K562 (cell line): ENCODE data around the gene SLC39A13. TPM values are rescaled to one million over a fixed set of nuclear protein-coding genes. Genes with fewer than 3 reads are reported as not detected.
A peak's percentile ranks its signal among the peaks of the same experiment; 100 is the strongest.

Experiments used
- ATF3 ChIP-seq, 2 experiments: fragments of 450-650 bp in 1 of 2; sonication (generic) in 1 of 2; formaldehyde crosslinking in 1 of 2; IDR thresholded peaks in 1 of 2; conservative IDR thresholded peaks in 1 of 2; 2 replicates each; pipeline versions ENCODE4 v1.6.1 to v1.8.1; 2016 to 2023; ENCODE audit warnings: mild to moderate bottlenecking in 2 of 2, moderate library complexity in 2 of 2, inconsistent platforms in 1 of 2, missing genetic modification reagents in 1 of 2
- CGGBP1 ChIP-seq: fragments of 250-450 bp; sonication (Bioruptor Pico); IDR thresholded peaks from 2 replicates; pipeline ENCODE4 v1.9.0; 2021; ENCODE audit warnings: mild to moderate bottlenecking
- CREM ChIP-seq: IDR thresholded peaks from 2 replicates; pipeline ENCODE4 v1.6.1; 2014; ENCODE audit warnings: antibody characterized with exemption, low read depth
- CTCFL ChIP-seq: IDR thresholded peaks from 2 replicates; pipeline ENCODE4 v1.6.1; 2011; ENCODE audit warnings: borderline replicate concordance, low read depth, mild to moderate bottlenecking, moderate library complexity, low read length; ENCODE audit not compliant: insufficient read depth, poor library complexity, severe bottlenecking
- DACH1 ChIP-seq: fragments of 450-650 bp; IDR thresholded peaks from 2 replicates; pipeline ENCODE4 v1.6.1; 2018; ENCODE audit not compliant: partially characterized antibody
- EZH2 ChIP-seq: IDR thresholded peaks from 2 replicates; pipeline ENCODE4 v1.6.1; 2012; ENCODE audit warnings: low read depth, mild to moderate bottlenecking, inconsistent platforms, low read length, borderline replicate concordance
- HES1 ChIP-seq: fragments of 450-650 bp; IDR thresholded peaks from 2 replicates; pipeline ENCODE4 v1.6.1; 2016; ENCODE audit warnings: low read depth, mild to moderate bottlenecking, moderate library complexity
- KLF10 ChIP-seq: fragments of 250-450 bp; sonication (Bioruptor Pico); IDR thresholded peaks from 2 replicates; pipeline ENCODE4 v1.6.1; 2021; ENCODE audit warnings: matching md5 sums
- LEF1 ChIP-seq: fragments of 450-650 bp; IDR thresholded peaks from 2 replicates; pipeline ENCODE4 v1.6.1; 2016; ENCODE audit warnings: mild to moderate bottlenecking
- MCM7 ChIP-seq, 2 experiments: fragments of 450-650 bp; IDR thresholded peaks; 2 replicates each; pipeline ENCODE4 v1.6.1; 2016 to 2018
- NFIX ChIP-seq: fragments of 250-450 bp; sonication (Bioruptor Pico); IDR thresholded peaks from 2 replicates; pipeline ENCODE4 v1.4.0; 2020; ENCODE audit warnings: low read depth, mild to moderate bottlenecking, moderate library complexity
- OTX1 ChIP-seq: fragments of 450-650 bp; formaldehyde crosslinking; IDR thresholded peaks from 2 replicates; pipeline ENCODE4 v1.4.0; 2022; ENCODE audit warnings: mild to moderate bottlenecking
- PHF20 ChIP-seq: fragments of 450-650 bp; IDR thresholded peaks from 2 replicates; pipeline ENCODE4 v1.6.1; 2018; ENCODE audit not compliant: partially characterized antibody
- SIRT6 ChIP-seq: IDR thresholded peaks from one replicate; pipeline ENCODE4 v1.6.1; 2012; ENCODE audit warnings: low read depth, mild to moderate bottlenecking, control low read depth, inconsistent platforms, low read length, moderate library complexity
- SMAD3 ChIP-seq: fragments of 450-650 bp; formaldehyde crosslinking; conservative IDR thresholded peaks from 2 replicates; pipeline ENCODE4 v1.4.0; 2020; ENCODE audit warnings: mild to moderate bottlenecking
- ZKSCAN3 ChIP-seq: fragments of 250-450 bp; sonication (Bioruptor Pico); IDR thresholded peaks from 2 replicates; pipeline ENCODE4 v1.4.0; 2020
- ZNF134 ChIP-seq: fragments of 250-450 bp; sonication (Bioruptor Pico); conservative IDR thresholded peaks from 2 replicates; pipeline ENCODE4 v1.4.0; 2020
- ZNF23 ChIP-seq: fragments of 250-450 bp; sonication (Bioruptor Pico); IDR thresholded peaks from 2 replicates; pipeline ENCODE4 v1.4.0; 2020; ENCODE audit warnings: mild to moderate bottlenecking
- ZNF609 ChIP-seq: sonication (generic); formaldehyde crosslinking; IDR thresholded peaks from 2 replicates; pipeline ENCODE4 v1.8.1; 2023; ENCODE audit warnings: missing genetic modification reagents, mild to moderate bottlenecking, borderline replicate concordance
- ZNF778 ChIP-seq: fragments of 450-650 bp; formaldehyde crosslinking; IDR thresholded peaks from 2 replicates; pipeline ENCODE4 v1.4.0; 2020; ENCODE audit warnings: mild to moderate bottlenecking, moderate library complexity
- polyA plus RNA-seq, 8 experiments: library from polyadenylated mRNA; depleted of rRNA in 4 of 8; stranded (reverse) in 5 of 8; unstranded in 3 of 8; fragments of >200 nt; fragmentation: Nextera tagmentation in 2 of 8; fragmentation: Illumina TruSeq in 1 of 8; extraction: Ambion mirVana in 2 of 8; extraction: Trizol in 1 of 8; gene quantifications; 2 replicates each; pipeline versions ENCODE4 v1.2.1 to v1.2.3, GENCODE V29; 2011 to 2014; ENCODE audit warnings: inconsistent platforms in 1 of 8, missing spikeins in 1 of 8
- total RNA-seq, 7 experiments: library from RNA; depleted of rRNA in 6 of 7; stranded (reverse); fragments of >200 nt in 6 of 7; fragmentation: Illumina TruSeq in 2 of 7; extraction: Trizol in 2 of 7; gene quantifications; 2 replicates each; pipeline versions ENCODE4 v1.2.1 to v1.2.3, GENCODE V29; 2011 to 2021; ENCODE audit warnings: low replicate concordance in 1 of 7

SLC39A13 gene
- total and polyA plus RNA-seq, 9 of the 15 experiments (the other 6 are each of a cell fraction or from before 2014, with no cell fraction given): 0.17 to 15.9 (median 3.2) TPM

- TF ChIP-seq ZNF609 (CRISPR knock-in tag) (peak; percentile 96; the same call in 1 of the 2 replicates), MCM7 (IDR thresholded peaks at IDR 0.05) (no peak), SIRT6 (no peak), KLF10 (no peak), ZKSCAN3 (CRISPR knock-in tag) (no peak), CTCFL (no peak), LEF1 (no peak), OTX1 (CRISPR knock-in tag) (no peak), ATF3 (IDR thresholded peaks at IDR 0.05) (peak; percentile 69), ATF3 (CRISPR knock-in tag; conservative IDR thresholded peaks at IDR 0.05) (peak; percentile 87), ZNF778 (CRISPR knock-in tag) (no peak), SMAD3 (CRISPR knock-in tag) (no peak), HES1 (no peak), ZNF134 (no peak), DACH1 (no peak), NFIX (CRISPR knock-in tag) (no peak), CGGBP1 (CRISPR knock-in tag) (peak; percentile 97), PHF20 (peak; percentile 100), EZH2 (no peak), CREM (peak; percentile 95), ZNF23 (CRISPR knock-in tag) (no peak)
Observed at GRCh38 chr11:47407746-47408590, at the start of gene SLC39A13 (continued).
